GM12878 (cell line): Measurements from ENCODE around the gene PCSK6. TPM values are rescaled to one million over a fixed set of nuclear protein-coding genes. Genes with fewer than 3 reads are reported as not detected.

Experiments
- ATAC-seq: fragments of 200-7000 bp; cut with Tn5 transposase; 3 replicates; pipeline ENCODE4 v1.9.1; 2020; ENCODE audit warnings: mild to moderate bottlenecking, moderate library complexity
- BruUV-seq: library from RNA; stranded (reverse); fragments of 400-500 nt; replicated peaks from 2 replicates; lab custom pipeline; 2021; lab: Mats Ljungman, UMichigan
- CTCF ChIA-PET: fragments of 300-600 bp; sonication (Branson Sonifier 250); formaldehyde crosslinking; extraction: SDS; loops from one replicate; lab custom pipeline; 2021; ENCODE audit warnings: inconsistent platforms; lab: Yijun Ruan, JAX
- POLR2A ChIA-PET: fragments of 350-600 bp; formaldehyde crosslinking; extraction: SDS; loops from one replicate; lab custom pipeline; 2021; ENCODE audit warnings: inconsistent platforms; lab: Charles Lee
- RAD21 ChIA-PET: fragments of 300-600 bp; sonication (Branson Sonifier 250); formaldehyde crosslinking; loops from one replicate; lab custom pipeline; 2023; ENCODE audit warnings: antibody characterized with exemption; ENCODE audit not compliant: unreplicated experiment; lab: Charles Lee
- SMC1A ChIA-PET: fragments of 300-600 bp; sonication (Branson Sonifier 250); formaldehyde crosslinking; loops from one replicate; lab custom pipeline; 2023; ENCODE audit not compliant: unreplicated experiment, uncharacterized antibody; lab: Charles Lee
- DNase-seq: peaks from one replicate; pipeline ENCODE4 v3.0.0-alpha.2; 2011; ENCODE audit warnings: low read depth, low spot score
- FAIRE-seq: peaks from 3 replicates; lab custom pipeline; 2011; peaks lifted over from hg19 to GRCh38; lab: Jason Lieb, UNC
- H2AFZ ChIP-seq: 2 replicates; pipeline ENCODE4 v1.6.0; 2011; ENCODE audit warnings: low read depth, low read length, control low read depth; ENCODE audit not compliant: control insufficient read depth
- H3K27ac ChIP-seq: 2 replicates; pipeline ENCODE4 v1.5.1; 2011; ENCODE audit warnings: control low read depth; ENCODE audit not compliant: control insufficient read depth, insufficient read depth
- H3K27me3 ChIP-seq, 2 experiments: replicated peaks in 1 of 2; 2 replicates each; pipeline versions ENCODE4 v1.6.0 to v1.6.1; 2011; ENCODE audit warnings: low read length in 1 of 2; ENCODE audit not compliant: control insufficient read depth in 2 of 2, insufficient read depth in 2 of 2
- H3K36me3 ChIP-seq, 2 experiments: 2 replicates each; pipeline ENCODE4 v1.5.1; 2011; ENCODE audit warnings: low read length in 1 of 2; ENCODE audit not compliant: control insufficient read depth in 2 of 2, insufficient read depth in 2 of 2
- H3K4me1 ChIP-seq: 2 replicates; pipeline ENCODE4 v1.6.1; 2011; ENCODE audit warnings: mild to moderate bottlenecking, low read length, moderate library complexity, mixed read lengths; ENCODE audit not compliant: control insufficient read depth, insufficient read depth
- H3K4me2 ChIP-seq: 2 replicates; pipeline ENCODE4 v1.6.0; 2011; ENCODE audit warnings: control low read depth; ENCODE audit not compliant: control insufficient read depth, insufficient read depth
- H3K4me3 ChIP-seq: fragments of 200-600 bp; sonication (generic); 2 replicates; pipeline ENCODE4 v1.5.1; 2016
- H3K79me2 ChIP-seq: 2 replicates; pipeline ENCODE4 v1.6.0; 2011; ENCODE audit warnings: low read length; ENCODE audit not compliant: control insufficient read depth, insufficient read depth
- H3K9ac ChIP-seq: 2 replicates; pipeline ENCODE4 v1.8.0; 2011; ENCODE audit warnings: low read length, control low read depth, mixed read lengths; ENCODE audit not compliant: control insufficient read depth, insufficient read depth
- H3K9me3 ChIP-seq: replicated peaks from 3 replicates; pipeline ENCODE4 v1.5.1; 2011; ENCODE audit warnings: mild to moderate bottlenecking, low read length; ENCODE audit not compliant: control insufficient read depth, insufficient read depth
- H4K20me1 ChIP-seq: 2 replicates; pipeline ENCODE4 v1.6.0; 2011; ENCODE audit not compliant: control insufficient read depth, insufficient read depth
- CREM ChIP-seq: IDR thresholded peaks from 2 replicates; pipeline ENCODE4 v1.6.1; 2014; ENCODE audit warnings: antibody characterized with exemption, low read depth
- JUNB ChIP-seq: IDR thresholded peaks from 2 replicates; pipeline ENCODE4 v1.6.1; 2016; ENCODE audit warnings: antibody characterized with exemption, mild to moderate bottlenecking
- SMARCA5 ChIP-seq: fragments of 450-650 bp; IDR thresholded peaks from 2 replicates; pipeline ENCODE4 v1.6.1; 2017; ENCODE audit warnings: mild to moderate bottlenecking
- WGBS: methylation state at CpG from one replicate; pipeline ENCODE4 v1.1.6; 2016; ENCODE audit warnings: low lambda C conversion rate; ENCODE audit not compliant: insufficient replicate concordance, insufficient coverage; ENCODE audit errors: missing lambda C conversion rate; 5-methylcytosine and 5-hydroxymethylcytosine counted together
- in situ Hi-C: fragments of 300-500 bp; cut with MboI; formaldehyde crosslinking; loops from 9 replicates; pipeline ENCODE4 v1.14.3; 2018; ENCODE audit warnings: mixed read lengths
- intact Hi-C: fragments of 100-400 bp; cut with micrococcal nuclease; formaldehyde crosslinking; loops from one replicate; pipeline ENCODE4 v1.14.2; 2022; ENCODE audit not compliant: unreplicated experiment
- polyA plus RNA-seq, 11 experiments: library from polyadenylated mRNA; depleted of rRNA in 4 of 11; unstranded in 6 of 11; stranded (reverse) in 5 of 11; fragments of >200 nt; fragmentation: Nextera tagmentation in 4 of 11; fragmentation: Illumina TruSeq in 1 of 11; extraction: Ambion mirVana in 4 of 11; extraction: Trizol in 1 of 11; gene quantifications; 1 replicate in 1 of 11; 2 replicates in 10 of 11; pipeline versions ENCODE4 v1.2.1 to v1.2.3, GENCODE V29; 2011 to 2016; ENCODE audit warnings: inconsistent platforms in 2 of 11, missing spikeins in 2 of 11, low read depth in 1 of 11
- total RNA-seq, 4 experiments: library from RNA; depleted of rRNA in 3 of 4; stranded (reverse); fragments of >200 nt in 3 of 4; fragmentation: Illumina TruSeq in 1 of 4; extraction: Trizol in 1 of 4; gene quantifications; 2 replicates each; pipeline versions ENCODE4 v1.2.1 to v1.2.3, GENCODE V29; 2013 to 2021
- TF ChIP-seq, protein P1 (sequence below): fragments of 450-650 bp; IDR thresholded peaks from 2 replicates; pipeline ENCODE4 v1.6.1; 2016; ENCODE audit warnings: mild to moderate bottlenecking

The PCSK6 gene
- total and polyA plus RNA-seq, 10 of the 15 experiments (the other 5 are each of a cell fraction or from before 2014, with no cell fraction given): 0.19 to 0.67 (median 0.25) TPM; not detected in 4

DNA sequence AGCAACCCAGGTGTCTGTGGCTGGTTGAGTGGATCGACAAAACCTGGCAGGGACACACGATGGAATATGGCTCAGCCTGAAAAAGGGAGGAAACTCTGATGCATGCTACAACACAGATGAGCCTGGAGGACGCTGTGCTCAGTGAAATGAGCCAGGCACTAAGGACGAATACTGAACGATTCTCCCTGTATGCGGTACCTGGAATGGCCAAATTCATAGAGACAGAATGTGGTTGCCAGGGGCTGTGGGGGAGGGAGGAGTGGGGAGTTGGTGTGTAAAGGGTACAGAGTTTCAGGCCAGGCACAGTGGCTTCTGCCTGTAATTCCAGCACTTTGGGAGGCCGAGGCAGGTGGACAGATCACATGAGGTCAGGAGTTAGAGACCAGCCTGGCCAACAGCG lies 35.1 kb downstream of the PCSK6 start:
- CTCF ChIA-PET: no interaction called here
- Histone ChIP-seq H3K4me3 (no peak overlapping the region), H3K27ac (no peak overlapping the region), H2AFZ (no peak overlapping the region), H3K27me3 (peaks cover 0 to 7% of the 10 kb centered on the region in 2 experiments; a peak in 3 of 4 replicates), H3K36me3 (no peaks in the 10 kb centered on the region), H4K20me1 (no peaks in the 10 kb centered on the region), H3K79me2 (no peaks in the 10 kb centered on the region), H3K9me3 (no peaks in the 10 kb centered on the region), H3K4me2 (no peak overlapping the region), H3K9ac (no peak overlapping the region), H3K4me1 (no peaks in the 10 kb centered on the region)
- FAIRE-seq: no peak
- intact Hi-C loops: no loop called here
- SMC1A ChIA-PET: no interaction called here
- no peak for TF ChIP-seq SMARCA5
- no peak for TF ChIP-seq JUNB
- RAD21 ChIA-PET: interaction anchor here (1.1 kb wide), 1 partner anchor 138 kb away, joined by 3 read pairs; no protein-coding TSS in a partner anchor
- BruUV-seq: no TSS peak
- 41% methylated on average over 8 of the region's 8 CpGs for WGBS
- POLR2A ChIA-PET: no interaction called here
- no peak for ATAC-seq
- DNase-seq: no peak
- in situ Hi-C loops: no loop called here

DNA sequence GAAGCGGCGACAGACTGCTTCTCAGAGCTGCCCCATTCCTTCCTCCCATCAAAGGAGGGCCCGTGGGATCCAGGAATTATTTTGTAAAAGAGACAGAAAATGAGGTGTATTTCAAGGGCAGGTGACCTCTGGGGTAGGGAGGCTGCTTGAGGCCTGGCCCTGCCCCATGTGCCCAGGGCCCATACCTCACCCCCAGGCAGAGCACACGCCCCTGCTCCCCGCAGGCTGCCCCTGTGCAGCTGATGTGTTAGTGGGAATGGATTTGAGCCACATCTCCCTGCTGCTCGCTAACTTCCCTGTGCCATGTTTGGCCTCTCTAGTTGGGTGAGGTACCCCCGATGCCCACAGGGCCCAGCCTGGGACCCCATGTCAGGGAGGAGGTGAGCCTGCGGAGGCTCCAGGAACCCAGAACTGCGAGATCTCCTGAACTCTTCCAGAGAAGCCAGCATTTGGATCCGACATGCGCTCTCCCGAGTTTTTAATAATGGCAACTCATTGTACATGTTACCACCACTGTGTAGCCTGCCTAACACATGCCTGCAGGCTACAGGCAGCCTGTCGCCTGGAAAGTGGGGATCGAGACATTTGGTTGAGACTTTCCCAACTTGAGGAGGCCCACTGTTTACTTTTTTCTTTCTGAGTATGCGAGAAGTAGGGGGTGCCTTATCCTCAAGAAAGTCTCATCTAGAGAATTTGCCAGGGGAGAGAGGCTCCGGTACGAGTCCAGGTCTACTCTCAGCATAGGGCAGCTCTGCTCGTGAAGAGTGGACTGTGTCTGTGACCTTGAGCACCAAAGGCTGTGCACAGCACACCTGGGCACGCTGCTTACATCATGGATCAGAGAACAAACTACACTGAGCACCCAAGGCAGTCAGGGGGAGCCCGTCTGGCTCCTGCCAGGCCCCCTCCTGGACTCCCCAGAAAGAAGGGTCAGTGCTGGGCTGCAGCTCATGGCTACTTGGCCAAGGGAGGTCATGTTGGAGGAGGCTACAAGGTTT lies 36.1 kb downstream of the PCSK6 start:
- H3K9ac ChIP-seq: no peak overlapping the region
- H3K79me2 ChIP-seq: no peaks in the 10 kb centered on the region
- no peak overlapping the region for H3K4me2 ChIP-seq
- FAIRE-seq: no peak
- 27% methylated on average over 20 of the region's 20 CpGs for WGBS
- no peak overlapping the region for H3K4me3 ChIP-seq
- intact Hi-C loops: no loop called here
- BruUV-seq: no TSS peak
- no peaks in the 10 kb centered on the region for H3K36me3 ChIP-seq
- ATAC-seq: no peak
- no peak overlapping the region for H2AFZ ChIP-seq
- ChIA-PET CTCF (no interaction called here), RAD21 (no interaction called here), POLR2A (no interaction called here), SMC1A (no interaction called here)
- H3K27ac ChIP-seq: no peak overlapping the region
- no peaks in the 10 kb centered on the region for H3K9me3 ChIP-seq
- no peaks in the 10 kb centered on the region for H3K4me1 ChIP-seq
- in situ Hi-C loops: no loop called here
- peaks cover 0 to 7% of the 10 kb centered on the region in 2 experiments; a peak in 3 of 4 replicates for H3K27me3 ChIP-seq
- no peaks in the 10 kb centered on the region for H4K20me1 ChIP-seq
- TF ChIP-seq, protein P1, sequence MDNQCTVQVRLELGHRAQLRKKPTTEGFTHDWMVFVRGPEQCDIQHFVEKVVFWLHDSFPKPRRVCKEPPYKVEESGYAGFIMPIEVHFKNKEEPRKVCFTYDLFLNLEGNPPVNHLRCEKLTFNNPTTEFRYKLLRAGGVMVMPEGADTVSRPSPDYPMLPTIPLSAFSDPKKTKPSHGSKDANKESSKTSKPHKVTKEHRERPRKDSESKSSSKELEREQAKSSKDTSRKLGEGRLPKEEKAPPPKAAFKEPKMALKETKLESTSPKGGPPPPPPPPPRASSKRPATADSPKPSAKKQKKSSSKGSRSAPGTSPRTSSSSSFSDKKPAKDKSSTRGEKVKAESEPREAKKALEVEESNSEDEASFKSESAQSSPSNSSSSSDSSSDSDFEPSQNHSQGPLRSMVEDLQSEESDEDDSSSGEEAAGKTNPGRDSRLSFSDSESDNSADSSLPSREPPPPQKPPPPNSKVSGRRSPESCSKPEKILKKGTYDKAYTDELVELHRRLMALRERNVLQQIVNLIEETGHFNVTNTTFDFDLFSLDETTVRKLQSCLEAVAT: no peak
- TF ChIP-seq CREM: no peak
- no peak for DNase-seq
